Measurements from ENCODE around the gene GBX2.
"Not testable (repeated sequence)": the region's sequence is repeated elsewhere in the genome, so short reads cannot be mapped to it uniquely, and the experiment has no call there.

Gene GBX2

DNA sequence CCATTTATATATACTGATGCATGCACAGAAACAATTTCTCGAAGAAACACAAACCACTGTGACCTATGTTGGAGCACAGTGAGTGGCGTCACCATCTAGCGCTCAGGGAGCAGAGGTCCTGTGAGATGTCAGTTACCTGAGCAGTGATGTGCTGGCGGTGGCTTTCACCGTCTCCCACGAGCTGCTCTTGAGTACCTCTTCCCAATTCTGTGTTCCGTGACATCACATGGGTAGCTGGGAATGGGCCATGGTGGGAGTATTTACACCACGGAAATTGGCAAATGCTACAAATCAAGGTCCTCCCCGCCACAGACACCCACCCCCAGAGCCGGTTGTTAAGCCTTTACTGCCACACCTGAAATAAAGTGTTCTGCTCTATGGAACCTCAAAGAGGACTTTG is 24.4 kb downstream of the GBX2 start:
- no peak for DNase-seq

DNA sequence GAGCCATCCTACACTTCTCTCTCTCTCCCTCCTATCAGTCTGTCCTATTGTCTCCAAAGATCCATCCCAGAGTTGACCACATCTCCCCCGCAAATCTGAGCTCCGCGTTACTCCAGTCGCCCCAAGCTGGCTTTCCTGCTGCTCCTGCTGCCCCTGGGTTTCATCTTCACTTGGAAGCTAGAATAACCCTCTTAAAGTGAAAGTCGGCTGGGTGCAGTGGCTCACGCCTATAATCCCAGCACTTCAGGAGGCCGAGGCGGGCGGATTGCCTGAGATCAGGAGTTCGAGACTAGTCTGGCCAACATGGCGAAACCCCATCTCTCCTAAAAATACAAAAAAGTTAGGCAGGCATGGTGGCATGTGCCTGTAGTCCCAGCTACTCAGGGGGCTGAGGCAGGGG is 26.6 kb downstream of the GBX2 start:
- DNase-seq, result not testable (repeated sequence)

DNA sequence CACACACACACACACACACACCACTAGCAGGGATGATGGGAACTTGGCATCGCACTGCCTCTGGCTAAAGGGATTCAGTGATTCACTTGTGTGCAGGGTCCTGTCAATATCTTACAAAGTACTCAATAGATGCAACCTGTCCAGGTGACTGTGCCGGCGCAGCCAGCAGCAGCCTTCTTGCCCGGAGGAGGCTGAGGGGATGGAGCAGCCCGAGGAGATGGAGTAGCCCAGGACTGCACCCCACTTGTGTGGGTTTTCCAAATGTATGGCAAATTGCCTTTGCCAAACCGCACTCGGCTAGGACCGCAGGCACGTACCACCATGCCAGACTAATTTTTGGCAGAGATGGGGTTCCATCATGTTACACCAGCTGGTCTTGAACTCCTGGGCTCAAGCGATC is 31.1 kb downstream of the GBX2 start:
- DNase-seq, result no peak

DNA sequence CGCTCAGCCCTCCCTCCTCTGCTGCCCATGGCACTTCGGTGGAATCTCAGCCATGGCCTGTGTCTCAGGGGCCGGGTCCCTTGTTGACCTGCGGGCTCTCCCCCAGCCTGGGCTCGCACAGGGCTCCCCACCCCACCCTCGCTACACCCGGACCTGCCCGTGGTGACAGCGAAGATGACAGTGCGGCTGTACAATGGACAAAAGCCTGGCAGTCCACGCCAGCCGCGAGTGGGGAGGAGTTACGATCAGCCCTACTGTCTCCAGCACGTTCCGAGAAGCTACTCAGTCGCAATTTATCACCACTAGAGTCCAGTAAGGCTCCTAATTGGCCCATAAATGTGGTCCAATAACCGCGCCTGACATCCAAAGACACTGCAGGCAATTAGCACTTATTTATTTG is 31.6 kb downstream of the GBX2 start:
- no peak for DNase-seq

DNA sequence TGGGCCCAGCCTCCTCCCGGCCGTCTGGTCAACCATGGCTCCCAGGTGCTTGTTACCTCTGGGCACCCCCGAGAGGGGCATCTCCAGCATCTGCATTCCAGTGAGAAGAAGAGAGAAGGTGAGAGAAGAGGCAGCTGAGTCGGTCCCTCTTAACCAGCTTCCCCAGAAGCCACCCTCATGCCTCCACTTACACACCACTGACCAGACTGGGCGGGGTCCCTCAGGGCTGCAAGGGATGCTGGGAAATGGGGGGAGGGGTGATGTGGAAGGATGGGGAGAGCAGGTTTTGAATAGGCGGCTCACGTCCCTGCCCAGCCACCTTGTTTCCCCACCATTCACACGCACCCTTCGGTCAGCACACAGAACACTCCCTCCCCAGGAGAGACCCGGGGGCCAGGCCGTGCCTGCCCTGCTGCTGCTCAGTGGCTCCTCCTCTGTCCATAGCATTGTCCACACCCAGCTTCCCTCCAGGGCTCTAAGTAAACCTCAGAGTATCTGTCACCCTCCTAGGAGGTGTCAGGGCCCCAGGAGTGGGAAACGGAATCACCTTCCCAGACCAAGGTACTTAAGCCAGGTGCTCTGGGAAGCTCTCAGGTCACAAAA is 34.7 kb downstream of the GBX2 start:
- no peak for DNase-seq

DNA sequence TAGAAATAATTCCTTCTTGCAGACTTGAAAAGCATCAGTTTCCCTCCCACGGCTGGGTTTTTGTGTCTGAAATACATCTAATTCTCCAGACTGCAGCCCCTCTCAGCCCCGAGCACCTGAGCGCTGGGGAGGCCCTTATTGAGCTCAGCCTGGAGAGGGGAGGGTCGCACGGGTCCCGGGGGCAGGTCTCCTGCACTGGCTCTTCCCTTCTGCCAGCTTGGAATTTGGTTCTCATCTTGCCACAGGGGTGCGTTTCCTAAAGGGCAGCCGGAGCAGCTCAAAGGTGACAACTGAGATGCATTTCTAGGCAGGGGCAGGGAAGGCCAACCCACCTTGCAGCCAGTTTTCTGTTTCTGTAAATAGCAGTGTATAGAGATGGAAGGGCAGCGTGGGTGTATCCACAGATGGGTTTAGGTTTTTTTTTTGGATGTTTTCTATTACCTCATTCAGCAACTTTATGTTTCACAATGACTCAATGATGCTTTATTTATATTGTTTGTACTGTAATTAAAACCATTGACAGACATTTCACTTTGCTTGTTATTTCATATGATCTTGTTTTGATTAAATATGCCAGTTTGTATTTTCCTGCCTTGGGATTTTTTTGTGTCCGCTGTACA is 37.0 kb downstream of the GBX2 start:
- DNase-seq, result no peak

DNA sequence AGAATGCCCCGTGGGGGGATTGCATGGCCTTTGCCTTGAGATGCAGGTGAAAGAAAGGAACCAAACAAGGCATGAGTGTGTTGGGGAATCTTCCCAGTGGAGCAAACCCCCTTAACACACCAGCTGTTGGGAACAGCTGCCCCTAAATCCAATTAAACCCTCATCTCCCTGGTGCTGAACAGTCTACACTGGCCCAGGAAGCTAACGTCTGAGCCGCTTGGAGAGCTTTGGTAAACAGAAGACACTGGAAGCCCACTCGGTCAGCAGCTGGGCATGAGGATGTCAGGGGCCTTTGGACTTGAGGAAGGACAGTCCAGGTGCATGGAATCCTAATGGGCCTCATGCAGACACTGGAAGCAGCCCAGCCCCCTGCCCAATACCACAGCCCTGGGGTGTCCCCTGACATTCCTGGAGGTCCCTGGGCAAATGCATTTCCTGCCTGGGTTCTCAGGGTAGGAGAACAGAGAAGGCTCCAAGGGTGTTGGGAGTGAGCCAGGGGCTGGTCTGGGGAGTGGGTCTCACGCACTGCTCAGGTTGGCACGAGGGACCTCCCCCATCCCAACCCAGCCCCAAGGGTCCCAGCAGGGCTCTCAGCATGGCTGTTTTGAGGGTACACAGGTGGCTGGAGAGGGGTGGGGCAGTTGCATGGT is 37.7 kb downstream of the GBX2 start:
- DNase-seq, result no peak

DNA sequence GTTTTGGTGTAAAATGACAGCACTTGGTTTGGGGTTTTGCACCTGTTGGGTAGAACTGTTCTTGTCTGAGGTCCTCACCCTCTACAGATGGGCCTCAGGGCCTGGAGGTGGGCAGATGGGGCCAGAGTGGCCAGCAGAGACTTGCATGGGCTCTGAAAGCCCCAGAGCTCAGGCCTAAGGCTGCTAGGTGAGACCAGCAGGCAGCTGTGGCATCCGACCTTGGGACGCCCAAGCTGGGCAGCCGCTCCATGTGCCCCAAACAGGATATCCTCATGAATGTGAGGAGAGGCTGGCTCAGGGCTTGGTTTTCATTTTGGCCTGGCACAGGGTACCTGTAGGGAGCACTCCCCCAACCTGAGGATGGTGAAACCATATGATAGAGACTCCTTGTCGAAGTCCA is 38.3 kb downstream of the GBX2 start:
- DNase-seq, result no peak

DNA sequence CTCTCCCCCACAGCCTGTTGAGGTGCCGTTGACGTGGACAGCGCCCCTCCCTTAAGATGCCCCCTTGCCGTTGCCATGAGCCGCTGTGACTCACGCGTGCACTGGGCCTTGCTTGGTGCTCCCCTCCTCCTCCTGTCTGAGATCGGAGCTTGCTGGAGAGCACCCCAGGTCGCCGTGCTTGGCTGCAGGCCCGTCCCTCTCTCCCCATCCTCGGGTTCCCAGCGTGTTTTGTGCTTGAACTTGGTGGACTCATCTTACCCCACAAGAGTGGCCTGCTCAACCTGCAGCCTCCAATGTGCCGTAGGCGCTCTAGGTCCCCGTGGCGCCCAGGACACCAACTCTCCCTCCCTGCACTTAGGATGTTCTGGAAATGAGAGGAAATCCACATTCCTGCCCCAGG is 39.9 kb downstream of the GBX2 start:
- DNase-seq, result no peak

DNA sequence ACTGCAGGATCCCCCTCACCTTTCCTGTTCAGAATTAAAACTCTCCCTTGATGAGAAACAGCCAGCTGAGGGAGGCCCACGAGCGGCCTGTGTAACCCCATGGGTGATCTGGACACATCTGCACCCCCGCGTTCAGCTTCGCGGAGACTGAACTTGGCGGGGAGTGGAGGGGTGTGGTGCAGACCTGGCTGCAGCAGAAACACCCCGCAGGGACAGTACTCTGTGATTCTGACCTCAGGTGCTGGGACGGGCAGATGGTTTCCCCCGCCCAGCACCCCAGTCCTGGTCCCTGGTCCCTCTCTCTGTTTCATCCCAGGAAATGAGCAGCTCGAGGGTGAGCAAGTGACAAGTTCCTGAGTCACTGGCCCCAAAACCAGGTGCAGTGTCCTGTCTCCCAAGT is 41.2 kb downstream of the GBX2 start:
- no peak for DNase-seq

DNA sequence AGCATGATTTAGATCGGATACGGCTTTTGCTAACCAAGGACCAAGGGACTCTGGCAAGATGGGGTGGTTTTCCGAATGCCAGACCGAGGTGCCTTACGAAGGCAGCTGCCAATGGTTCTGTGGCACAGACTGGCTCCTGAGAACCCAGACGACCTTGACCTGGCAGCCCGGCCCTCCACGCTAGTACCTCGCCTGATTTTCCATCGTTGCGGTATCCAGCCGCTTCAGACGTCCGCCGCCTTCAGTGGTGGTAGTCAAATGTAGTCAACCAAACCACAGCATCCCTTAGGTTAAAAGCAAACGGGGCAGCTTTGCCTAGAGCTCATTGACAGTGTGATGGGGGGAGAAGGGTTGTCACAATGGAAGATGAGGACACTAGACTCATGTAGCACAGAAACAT is 42.6 kb downstream of the GBX2 start:
- DNase-seq, result no peak

DNA sequence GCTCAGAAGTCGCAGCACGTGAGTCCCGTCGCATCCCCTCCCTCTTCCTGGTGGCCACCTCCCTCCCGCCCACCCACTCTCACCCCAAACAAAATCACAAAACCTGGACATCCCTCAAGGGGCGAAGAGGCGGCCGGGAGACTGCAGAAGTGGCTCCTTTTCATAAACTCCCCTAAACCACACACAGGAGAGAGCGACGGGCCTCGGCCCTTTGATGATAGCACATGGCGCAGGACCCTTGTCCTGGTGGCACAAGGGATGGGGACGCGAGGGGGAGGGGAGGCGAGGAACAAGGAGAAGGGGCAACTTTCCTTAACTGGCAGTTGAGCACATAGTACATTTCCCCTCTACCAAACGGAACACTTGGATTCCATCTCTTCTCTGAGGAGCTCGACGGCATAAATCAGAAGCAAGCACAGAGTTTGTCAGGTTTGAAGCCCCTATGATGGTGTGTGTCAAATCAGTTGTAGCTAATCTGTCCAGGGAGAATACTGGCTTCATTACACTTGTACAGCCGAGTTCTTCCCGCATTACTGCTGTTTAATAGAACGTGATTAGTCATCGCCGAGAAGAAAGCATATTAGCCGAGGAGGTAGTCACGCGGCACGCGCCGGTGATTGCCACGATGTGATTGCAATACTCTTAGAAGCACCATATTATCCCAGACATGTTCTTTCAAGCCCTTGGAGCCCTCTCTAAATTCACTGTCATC is 43.8 kb downstream of the GBX2 start:
- DNase-seq, result no peak

DNA sequence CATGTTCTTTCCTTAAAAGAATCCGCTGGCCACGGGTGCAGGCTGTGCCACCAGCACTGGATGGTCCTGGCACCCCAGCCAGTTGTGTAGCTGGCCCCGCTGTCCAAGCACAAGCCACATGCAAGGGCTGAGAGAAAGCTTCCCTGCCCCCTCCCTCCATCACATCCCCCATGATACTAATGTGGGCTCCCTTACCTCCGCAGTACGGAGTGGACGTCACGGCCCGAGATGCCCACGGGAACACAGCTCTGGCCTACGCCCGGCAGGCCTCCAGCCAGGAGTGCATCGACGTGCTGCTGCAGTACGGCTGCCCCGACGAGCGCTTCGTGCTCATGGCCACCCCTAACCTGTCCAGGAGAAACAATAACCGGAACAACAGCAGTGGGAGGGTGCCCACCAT is 44.5 kb downstream of the GBX2 start:
- no peak for DNase-seq

DNA sequence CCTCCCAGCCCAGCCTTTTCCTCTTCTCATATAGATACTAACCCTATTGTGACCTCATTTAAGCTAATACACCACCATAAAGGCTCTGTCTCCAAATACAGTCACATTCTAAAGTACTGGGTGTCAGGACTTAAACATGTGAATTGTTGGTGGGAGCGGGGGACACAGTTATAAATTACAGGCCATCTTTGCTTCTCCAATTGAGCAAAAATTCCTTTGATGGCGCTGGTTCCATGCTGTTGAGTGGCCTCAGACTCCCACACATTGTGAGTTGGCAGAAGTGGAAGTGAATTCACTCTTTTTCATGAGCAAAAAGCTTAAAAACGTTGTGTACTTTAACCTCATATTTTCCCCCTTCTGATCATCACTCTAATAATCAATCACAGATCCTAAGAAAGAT is 46.0 kb downstream of the GBX2 start:
- DNase-seq, result no peak

DNA sequence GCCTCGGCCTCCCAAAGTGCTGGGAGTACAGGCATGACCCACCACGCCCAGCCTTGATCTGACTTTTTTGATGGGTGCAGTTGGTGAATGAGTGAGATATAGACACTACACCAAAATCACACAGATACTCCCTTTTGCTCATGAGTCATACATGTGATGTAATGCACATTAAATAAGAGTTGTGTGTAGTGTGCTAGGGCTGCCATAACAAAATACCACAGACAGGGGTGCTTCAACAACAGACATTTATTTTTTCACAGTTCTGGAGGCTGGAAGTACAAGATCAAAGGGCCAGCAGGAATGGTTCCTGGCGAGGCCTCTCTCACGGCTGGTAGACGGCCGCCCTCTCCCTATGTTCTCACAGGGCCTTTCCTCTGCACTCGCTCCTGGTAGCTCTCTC is 46.6 kb downstream of the GBX2 start:
- DNase-seq, result no peak

DNA sequence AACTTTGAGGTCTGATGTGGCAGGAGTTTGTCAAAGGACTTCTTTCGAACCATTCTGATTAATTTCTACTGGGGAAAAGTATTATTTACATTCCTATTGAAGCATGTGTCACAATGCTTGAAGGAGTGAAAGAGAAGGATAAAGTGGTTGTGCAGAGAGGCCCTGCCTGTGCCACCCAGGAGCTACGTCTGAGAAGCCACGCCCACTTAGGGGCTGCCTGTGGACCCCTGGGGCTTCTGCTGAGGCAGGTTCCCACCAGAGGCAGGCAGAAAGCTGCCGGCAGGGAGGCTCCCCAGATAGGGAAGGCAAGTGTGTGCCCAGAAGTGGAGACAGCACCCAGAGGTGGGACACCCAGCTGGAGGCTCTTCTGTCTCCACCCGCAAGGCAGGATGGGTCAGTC is 47.4 kb downstream of the GBX2 start:
- no peak for DNase-seq

DNA sequence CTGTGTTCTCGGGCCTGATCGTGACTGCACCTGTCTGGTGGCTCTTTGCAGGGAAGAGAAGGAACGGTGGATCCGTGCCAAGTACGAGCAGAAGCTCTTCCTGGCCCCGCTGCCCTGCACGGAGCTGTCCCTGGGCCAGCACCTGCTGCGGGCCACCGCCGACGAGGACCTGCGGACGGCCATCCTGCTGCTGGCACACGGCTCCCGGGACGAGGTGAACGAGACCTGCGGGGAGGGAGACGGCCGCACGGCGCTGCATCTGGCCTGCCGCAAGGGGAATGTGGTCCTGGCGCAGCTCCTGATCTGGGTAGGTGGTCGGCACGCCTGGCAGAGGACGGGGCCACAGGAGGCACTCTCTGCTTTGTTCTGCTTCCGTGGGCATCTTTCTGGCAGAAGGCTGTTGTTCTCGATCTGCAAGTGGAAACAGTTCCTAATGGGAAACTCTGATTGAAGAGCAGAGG is 48.0 kb downstream of the GBX2 start:
- no peak for DNase-seq

DNA sequence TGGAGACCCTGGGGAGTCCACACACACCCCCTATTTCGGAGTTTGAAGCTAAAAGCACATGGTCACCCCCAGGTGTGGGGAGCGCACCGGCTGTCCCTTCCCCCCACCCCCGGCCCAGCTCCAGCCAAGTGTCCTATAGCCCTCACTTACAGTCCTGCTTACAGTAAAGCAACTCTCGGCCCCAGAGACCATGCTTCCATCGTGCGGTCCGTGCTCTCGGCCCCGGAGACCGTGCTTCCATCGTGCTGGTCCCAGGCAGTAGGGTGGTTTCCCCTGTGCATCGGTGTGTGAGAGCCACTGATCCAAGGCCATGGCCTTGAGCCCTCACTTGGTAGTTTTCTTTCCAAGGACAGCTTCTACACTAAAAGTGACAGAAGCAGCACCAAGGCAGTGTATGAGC is 48.7 kb downstream of the GBX2 start:
- no peak for DNase-seq

DNA sequence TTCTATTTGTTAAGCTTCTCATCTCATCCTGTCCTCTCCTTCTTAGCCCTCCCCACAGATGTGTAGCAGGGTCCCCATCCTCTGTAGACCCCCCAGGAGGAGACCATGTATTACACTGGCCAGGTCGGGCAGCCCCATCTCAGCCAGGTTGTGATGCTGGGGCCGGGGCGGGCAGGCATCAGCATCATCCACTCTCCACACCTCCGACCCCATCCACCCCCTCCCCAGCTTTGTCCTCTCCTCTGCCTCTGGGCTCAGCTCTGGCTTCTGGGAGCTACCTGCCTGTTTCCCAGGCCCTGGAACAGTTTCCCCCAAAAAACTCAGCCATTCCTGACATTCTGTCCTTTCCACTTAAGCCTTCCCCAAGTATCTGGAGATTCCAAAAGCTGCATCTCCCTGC is 49.2 kb downstream of the GBX2 start:
- no peak for DNase-seq

DNA sequence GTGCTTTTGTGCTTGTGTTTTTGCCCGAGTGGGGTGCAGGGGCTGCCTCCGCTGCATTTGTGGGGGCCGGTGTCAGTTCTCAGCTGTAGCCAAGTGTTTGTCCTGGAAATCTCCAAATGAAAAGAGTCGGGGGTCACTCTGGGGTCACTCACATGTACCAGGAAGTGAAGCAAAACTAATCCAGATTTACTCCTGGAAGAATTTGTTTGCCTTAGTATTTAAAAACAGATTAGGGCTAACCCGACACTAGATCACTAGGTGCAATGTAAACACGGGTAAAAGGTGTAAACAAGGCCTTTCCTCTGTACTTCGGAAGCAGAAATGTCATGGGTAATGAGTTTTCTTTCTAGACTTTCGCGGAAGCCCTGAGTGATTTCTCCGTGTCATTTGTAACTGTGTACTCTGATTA is 50.3 kb downstream of the GBX2 start:
- DNase-seq, result no peak

DNA sequence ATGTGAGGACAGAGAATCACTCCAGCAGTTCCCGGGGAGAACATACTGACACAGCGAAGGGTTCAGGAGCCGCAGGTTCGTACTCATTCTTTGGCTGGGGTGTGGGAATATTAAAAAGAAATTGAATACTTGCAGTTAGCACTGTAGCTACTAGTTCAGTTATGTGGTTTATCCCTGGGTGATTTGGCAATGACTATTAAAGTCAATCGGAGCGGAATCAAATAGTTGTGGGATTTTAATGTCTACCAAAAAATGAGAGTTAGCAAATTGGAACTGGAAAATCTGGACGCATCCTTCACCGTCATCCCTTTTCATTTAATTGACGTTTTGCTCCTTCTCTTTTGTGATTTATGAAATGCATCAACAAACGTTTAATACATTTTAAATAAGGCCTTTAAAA is 50.8 kb downstream of the GBX2 start:
- no peak for DNase-seq
